Measurements from ENCODE around the gene UQCRQ. TPM values are rescaled to one million over a fixed set of nuclear protein-coding genes. Genes with fewer than 3 reads are reported as not detected.
"Not testable (repeated sequence)": the region's sequence is repeated elsewhere in the genome, so short reads cannot be mapped to it uniquely, and the experiment has no call there.

The UQCRQ gene
- total RNA-seq, 4 donors from 2014 or later: 59.2 to 235 (median 118) TPM

GRCh38 chr5:132849347-132849746 lies 17.1 kb upstream of the UQCRQ start:
- H3K36me3 ChIP-seq: no peaks in the 10 kb centered on the region

GRCh38 chr5:132850066-132850465 lies 16.4 kb upstream of the UQCRQ start:
- Histone ChIP-seq H3K27me3 (no peaks in the 10 kb centered on the region), H3K27ac (no peak overlapping the region), H3K4me1 (no peaks in the 10 kb centered on the region), H3K9me3 (no peaks in the 10 kb centered on the region), H3K36me3 (no peaks in the 10 kb centered on the region), H3K4me3 (replicated peaks in 1 of 3) (no peak overlapping the region)
- intact Hi-C loops (cut with DNase I): no loop called here
- 80 to 85% methylated on average over 2 of the region's 2 CpGs for WGBS, 2 donors
- no peak for TF ChIP-seq CTCF (IDR thresholded peaks at IDR 0.05)
- TF ChIP-seq POLR2A (IDR thresholded peaks at IDR 0.05): no peak
- no peak for DNase-seq

More at GRCh38 chr5:132849347-132849746, 17.1 kb upstream of the UQCRQ start:
- WGBS, 2 donors: 66 to 73% methylated on average over 1 of the region's 1 CpG
- no peak for DNase-seq
- H3K4me1 ChIP-seq: no peaks in the 10 kb centered on the region
- no peaks in the 10 kb centered on the region for H3K9me3 ChIP-seq
- no peak overlapping the region for H3K27ac ChIP-seq
- intact Hi-C loops (cut with DNase I): no loop called here
- no peak for TF ChIP-seq CTCF (IDR thresholded peaks at IDR 0.05)
- no peak overlapping the region for H3K4me3 ChIP-seq (replicated peaks in 1 of 3)
- H3K27me3 ChIP-seq: no peaks in the 10 kb centered on the region

- Histone ChIP-seq H3K4me3 (replicated peaks in 1 of 3) (no peak overlapping the region), H3K27ac (no peak overlapping the region), H3K27me3 (no peaks in the 10 kb centered on the region), H3K9me3 (no peaks in the 10 kb centered on the region), H3K36me3 (no peaks in the 10 kb centered on the region), H3K4me1 (no peaks in the 10 kb centered on the region)
- intact Hi-C loops (cut with DNase I): no loop called here
- no peak for DNase-seq
- no peak for TF ChIP-seq CTCF (IDR thresholded peaks at IDR 0.05)
- TF ChIP-seq POLR2A (IDR thresholded peaks at IDR 0.05): no peak
- WGBS, 2 donors: 90 to 95% methylated on average over 3 of the region's 3 CpGs
Measured at GRCh38 chr5:132853323-132853722, 13.1 kb upstream of the UQCRQ start.

- Histone ChIP-seq H3K9me3 (no peaks in the 10 kb centered on the region), H3K36me3 (no peaks in the 10 kb centered on the region), H3K27ac (no peak overlapping the region), H3K4me3 (replicated peaks in 1 of 3) (no peak overlapping the region), H3K27me3 (no peaks in the 10 kb centered on the region), H3K4me1 (no peaks in the 10 kb centered on the region)
- TF ChIP-seq POLR2A (IDR thresholded peaks at IDR 0.05) (no peak), CTCF (IDR thresholded peaks at IDR 0.05) (no peak)
- WGBS, 2 donors: 17 to 23% methylated on average over 1 of the region's 1 CpG
- DNase-seq: no peak
- intact Hi-C loops (cut with DNase I): no loop called here
Measured at GRCh38 chr5:132853790-132854189, 12.7 kb upstream of the UQCRQ start.

- no peak overlapping the region for H3K27ac ChIP-seq
- intact Hi-C loops (cut with DNase I): no loop called here
- H3K9me3 ChIP-seq: no peaks in the 10 kb centered on the region
- no peak for DNase-seq
- 16 to 27% methylated on average over 3 of the region's 3 CpGs for WGBS, 2 donors
- no peak overlapping the region for H3K4me3 ChIP-seq (replicated peaks in 1 of 3)
- TF ChIP-seq CTCF (IDR thresholded peaks at IDR 0.05) (no peak), POLR2A (IDR thresholded peaks at IDR 0.05) (no peak)
- H3K36me3 ChIP-seq: no peaks in the 10 kb centered on the region
- no peaks in the 10 kb centered on the region for H3K27me3 ChIP-seq
- H3K4me1 ChIP-seq: no peaks in the 10 kb centered on the region
Measured at GRCh38 chr5:132854301-132854700, 12.1 kb upstream of the UQCRQ start.

- not testable (repeated sequence) for H3K36me3 ChIP-seq, DNase-seq
Measured at GRCh38 chr5:132854992-132855391, 11.4 kb upstream of the UQCRQ start.

More at GRCh38 chr5:132854992-132855391, 11.4 kb upstream of the UQCRQ start:
- H3K9me3 ChIP-seq; H3K27me3 ChIP-seq; H3K4me1 ChIP-seq; H3K4me3 ChIP-seq (replicated peaks in 1 of 3); H3K27ac ChIP-seq; intact Hi-C loops (cut with DNase I): not testable (repeated sequence)
- 97 to 100% methylated on average over 5 of the region's 5 CpGs for WGBS, 2 donors

Data from thyroid gland (tissue), 4 donors.